Skin of body (tissue), 1 donor: ENCODE results near the gene PROK1. TPM values are rescaled to one million over a fixed set of nuclear protein-coding genes. Genes with fewer than 3 reads are reported as not detected.

Experiments used
- total RNA-seq: library from RNA; depleted of rRNA; stranded (reverse); fragments of >200 nt; gene quantifications from one replicate; pipeline ENCODE4 v1.2.3, GENCODE V29; 2014

The PROK1 gene
- total RNA-seq, 1 donor from 2014 or later = not detected

Other genes with a start within 250 kb of the PROK1 start
- 1.5 TPM for gene KCNC4, start 240.8 kb upstream of the PROK1 start, total RNA-seq
- 33.9 TPM for gene RBM15, start 111.8 kb upstream of the PROK1 start, total RNA-seq
- gene SLC16A4, start 60.1 kb upstream of the PROK1 start, total RNA-seq = 3.1 TPM
- 41.3 TPM for gene LAMTOR5, start 43.5 kb upstream of the PROK1 start, total RNA-seq
- gene KCNA10, start 68.0 kb downstream of the PROK1 start, total RNA-seq = not detected
- 0.79 TPM for gene KCNA2, start 155.2 kb downstream of the PROK1 start, total RNA-seq
- 0.30 TPM for gene KCNA3, start 223.8 kb downstream of the PROK1 start, total RNA-seq